Fibroblast of lung (primary cell): ENCODE measurements around the gene GRIK2. TPM values are rescaled to one million over a fixed set of nuclear protein-coding genes. Genes with fewer than 3 reads are reported as not detected.

Experiments used
- DNase-seq, 2 donors: peaks; one replicate each; pipeline versions ENCODE4 v3.0.0 to v3.0.0-alpha.2; 2010; ENCODE audit warnings: low read depth in 2 of 2
- H2AFZ ChIP-seq: 2 replicates; pipeline ENCODE4 v1.5.1; 2012; ENCODE audit warnings: low read length, control low read depth, inconsistent platforms
- H3K27ac ChIP-seq: 2 replicates; pipeline ENCODE4 v1.5.1; 2011; ENCODE audit warnings: low read length, control low read depth; ENCODE audit not compliant: insufficient read depth
- H3K27me3 ChIP-seq: 2 replicates; pipeline ENCODE4 v1.5.1; 2011; ENCODE audit warnings: mild to moderate bottlenecking, low read length; ENCODE audit not compliant: control insufficient read depth, insufficient read depth
- H3K36me3 ChIP-seq: 2 replicates; pipeline ENCODE4 v1.5.1; 2011; ENCODE audit warnings: low read length; ENCODE audit not compliant: control insufficient read depth, insufficient read depth
- H3K4me1 ChIP-seq: 2 replicates; pipeline ENCODE4 v1.5.1; 2011; ENCODE audit warnings: low read length; ENCODE audit not compliant: control insufficient read depth, insufficient read depth; ENCODE audit errors: extremely low read depth
- H3K4me2 ChIP-seq: 2 replicates; pipeline ENCODE4 v1.5.1; 2011; ENCODE audit warnings: low read length, control low read depth; ENCODE audit not compliant: insufficient read depth; ENCODE audit errors: extremely low read depth
- H3K4me3 ChIP-seq, 4 experiments: fragments of 200-600 bp in 1 of 4; sonication (generic) in 1 of 4; replicated peaks in 1 of 4; 2 replicates each; pipeline ENCODE4 v1.5.1; 2011 to 2016; ENCODE audit warnings: low read length in 4 of 4, low read depth in 3 of 4, mild to moderate bottlenecking in 3 of 4, control low read depth in 2 of 4, inconsistent platforms in 1 of 4, mixed read lengths in 1 of 4; ENCODE audit not compliant: insufficient read depth in 1 of 4; ENCODE audit errors: control extremely low read depth in 1 of 4
- H3K79me2 ChIP-seq: 2 replicates; pipeline ENCODE4 v1.5.1; 2012; ENCODE audit warnings: mild to moderate bottlenecking, low read length, inconsistent platforms; ENCODE audit not compliant: control insufficient read depth, insufficient read depth
- H3K9ac ChIP-seq: 2 replicates; pipeline ENCODE4 v1.5.1; 2011; ENCODE audit warnings: mild to moderate bottlenecking, low read length, control low read depth; ENCODE audit not compliant: insufficient read depth
- H3K9me3 ChIP-seq: 2 replicates; pipeline ENCODE4 v1.5.1; 2012; ENCODE audit warnings: low read depth, low read length; ENCODE audit not compliant: control insufficient read depth, insufficient read depth
- H4K20me1 ChIP-seq: 2 replicates; pipeline ENCODE4 v1.5.1; 2011; ENCODE audit warnings: low read length; ENCODE audit not compliant: control insufficient read depth, insufficient read depth; ENCODE audit errors: extremely low read depth
- CTCF ChIP-seq, 2 donors: IDR thresholded peaks in 1 of 2; conservative IDR thresholded peaks in 1 of 2; 1 replicate in 1 of 2; 2 replicates in 1 of 2; pipeline ENCODE4 v1.5.1; 2011 to 2012; ENCODE audit warnings: low read length in 2 of 2, control low read depth in 1 of 2, inconsistent platforms in 1 of 2, low read depth in 1 of 2, mild to moderate bottlenecking in 1 of 2
- EZH2 ChIP-seq: IDR thresholded peaks from 2 replicates; pipeline ENCODE4 v1.5.1; 2012; ENCODE audit warnings: low read length, control low read depth, mild to moderate bottlenecking; ENCODE audit errors: missing control alignments
- polyA plus RNA-seq, 2 donors: library from polyadenylated mRNA; depleted of rRNA in 1 of 2; stranded (reverse) in 1 of 2; unstranded in 1 of 2; fragments of >200 nt; gene quantifications; 2 replicates each; pipeline ENCODE4 v1.2.1, GENCODE V29; 2011 to 2012; ENCODE audit warnings: missing spikeins in 1 of 2
- total RNA-seq: library from RNA; depleted of rRNA; stranded (reverse); fragments of >200 nt; gene quantifications from 2 replicates; pipeline ENCODE4 v1.2.1, GENCODE V29; 2014

The GRIK2 gene
- total and polyA plus RNA-seq, 2 donors (not counting 1 experiment from before 2014, with no cell fraction given): 0.33 to 0.40 TPM

DNA sequence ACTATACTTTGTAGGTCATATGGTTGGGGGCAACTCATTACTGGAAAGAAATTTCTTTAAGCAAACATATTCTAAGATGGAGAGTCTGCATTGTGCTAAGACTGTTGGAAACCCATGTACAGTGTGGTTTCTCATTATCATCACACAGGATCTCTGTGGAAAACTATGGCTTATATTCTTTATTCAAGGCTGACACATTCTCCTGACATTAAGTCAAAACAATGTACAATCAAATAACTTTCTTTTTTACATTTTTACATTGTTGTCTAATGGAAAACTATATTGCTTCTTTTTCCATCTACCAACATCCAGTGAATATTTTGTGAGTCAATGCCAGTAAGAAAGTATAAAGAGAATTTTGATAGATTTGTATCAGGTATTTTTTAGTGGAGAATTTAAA, 417.6 kb downstream of the GRIK2 start:
- Histone ChIP-seq H2AFZ (no peak overlapping the region), H3K4me3 (no peak overlapping the region), H4K20me1 (no peaks in the 10 kb centered on the region), H3K9ac (no peak overlapping the region), H3K27me3 (no peaks in the 10 kb centered on the region), H3K27ac (no peak overlapping the region), H3K4me2 (no peak overlapping the region), H3K4me1 (no peaks in the 10 kb centered on the region), H3K9me3 (no peaks in the 10 kb centered on the region), H3K36me3 (no peaks in the 10 kb centered on the region), H3K79me2 (no peaks in the 10 kb centered on the region)
- DNase-seq: no peak
- TF ChIP-seq EZH2: no peak
- TF ChIP-seq CTCF (conservative IDR thresholded peaks at IDR 0.05 in 1 of 2, IDR thresholded peaks at IDR 0.05 in 1 of 2; ENCODE audit: low read depth in 1 of 2, low read length in 2 of 2): no peak

DNA sequence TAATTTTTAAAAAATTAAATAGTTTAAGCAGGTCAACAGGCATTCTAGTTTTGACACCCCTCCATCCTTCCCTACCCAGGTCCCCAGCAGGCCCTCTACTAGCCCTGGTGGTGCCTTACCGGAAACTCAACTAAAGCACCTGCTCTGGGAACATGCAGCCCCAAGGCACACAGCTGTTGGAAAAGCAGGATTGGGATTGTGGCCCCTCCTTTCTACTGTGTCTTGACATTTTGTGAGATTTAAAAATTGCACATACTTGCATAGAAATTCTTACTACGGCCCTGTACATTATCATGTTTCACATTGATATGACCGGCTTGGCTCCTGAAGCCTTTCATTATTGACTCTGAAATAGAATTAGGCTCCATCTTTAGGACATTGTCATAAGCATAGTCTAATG, 423.2 kb downstream of the GRIK2 start:
- no peak overlapping the region for H3K4me2 ChIP-seq
- H3K9me3 ChIP-seq: no peaks in the 10 kb centered on the region
- DNase-seq: no peak
- H3K27me3 ChIP-seq: no peaks in the 10 kb centered on the region
- H3K9ac ChIP-seq: no peak overlapping the region
- H3K79me2 ChIP-seq: no peaks in the 10 kb centered on the region
- H2AFZ ChIP-seq: no peak overlapping the region
- H4K20me1 ChIP-seq: no peaks in the 10 kb centered on the region
- no peaks in the 10 kb centered on the region for H3K4me1 ChIP-seq
- H3K27ac ChIP-seq: no peak overlapping the region
- TF ChIP-seq EZH2: no peak
- TF ChIP-seq CTCF (conservative IDR thresholded peaks at IDR 0.05 in 1 of 2, IDR thresholded peaks at IDR 0.05 in 1 of 2; ENCODE audit: low read depth in 1 of 2, low read length in 2 of 2): no peak
- no peak overlapping the region for H3K4me3 ChIP-seq
- no peaks in the 10 kb centered on the region for H3K36me3 ChIP-seq

GRCh38 chr6:101818051-101818450, 424.5 kb downstream of the GRIK2 start:
- peak in 1 of 2 donors; percentile 65 for DNase-seq
- no peak overlapping the region for H3K27ac ChIP-seq
- H3K4me1 ChIP-seq: no peaks in the 10 kb centered on the region
- no peaks in the 10 kb centered on the region for H3K9me3 ChIP-seq
- no peak overlapping the region for H3K9ac ChIP-seq
- H4K20me1 ChIP-seq: no peaks in the 10 kb centered on the region
- no peak overlapping the region for H3K4me3 ChIP-seq
- H3K27me3 ChIP-seq: no peaks in the 10 kb centered on the region
- H3K79me2 ChIP-seq: no peaks in the 10 kb centered on the region
- no peak overlapping the region for H2AFZ ChIP-seq
- no peak for TF ChIP-seq CTCF (conservative IDR thresholded peaks at IDR 0.05 in 1 of 2, IDR thresholded peaks at IDR 0.05 in 1 of 2; ENCODE audit: low read depth in 1 of 2, low read length in 2 of 2)
- no peak for TF ChIP-seq EZH2
- no peaks in the 10 kb centered on the region for H3K36me3 ChIP-seq
- H3K4me2 ChIP-seq: no peak overlapping the region
